Activated CD8-positive, alpha-beta T cell treated with anti-CD3 and anti-CD28 coated beads, Interleukin-2, amount 10 ng/mL, durations not matched to agents 7 days and 5 days (primary cell): ENCODE data around the gene ABCA5. TPM values are rescaled to one million over a fixed set of nuclear protein-coding genes. Genes with fewer than 3 reads are reported as not detected.

Experiments
- ATAC-seq: fragments of 150-1000 bp; cut with Tn5 transposase; one replicate; pipeline ENCODE4 v1.10.0; 2021; ENCODE audit warnings: moderate library complexity
- CTCF ChIA-PET: fragments of 350-600 bp; sonication (Branson Sonifier 250); formaldehyde crosslinking; loops from one replicate; lab custom pipeline; 2021; ENCODE audit warnings: antibody characterized with exemption; lab: Charles Lee
- POLR2A ChIA-PET: fragments of 350-600 bp; sonication (Branson Sonifier 250); formaldehyde crosslinking; loops from one replicate; lab custom pipeline; 2021; ENCODE audit warnings: antibody characterized with exemption; lab: Charles Lee
- DNase-seq: peaks from one replicate; pipeline ENCODE4 v3.0.0-alpha.2; 2020
- H3K27ac Mint-ChIP-seq: one replicate; pipeline ENCODE4 v1.8.0; 2021; ENCODE audit warnings: mild to moderate bottlenecking, mixed read lengths
- H3K27me3 Mint-ChIP-seq: one replicate; pipeline ENCODE4 v1.8.0; 2021; ENCODE audit warnings: low read depth, mixed read lengths
- H3K36me3 Mint-ChIP-seq: one replicate; pipeline ENCODE4 v1.8.0; 2021; ENCODE audit warnings: low read depth, mixed read lengths
- H3K4me1 Mint-ChIP-seq: one replicate; pipeline ENCODE4 v1.8.0; 2021; ENCODE audit warnings: low read depth, mixed read lengths
- H3K4me3 Mint-ChIP-seq: one replicate; pipeline ENCODE4 v1.8.0; 2021; ENCODE audit warnings: mild to moderate bottlenecking, mixed read lengths
- H3K9me3 Mint-ChIP-seq: one replicate; pipeline ENCODE4 v1.8.0; 2022; ENCODE audit warnings: mixed read lengths; ENCODE audit not compliant: insufficient read depth
- total RNA-seq, 2 experiments: library from RNA; stranded (reverse); gene quantifications; one replicate each; pipeline ENCODE4 v1.2.3, GENCODE V29; 2021

The ABCA5 gene
- total RNA-seq, 2 experiments from 2014 or later = 11.1 to 14.5 TPM

DNA sequence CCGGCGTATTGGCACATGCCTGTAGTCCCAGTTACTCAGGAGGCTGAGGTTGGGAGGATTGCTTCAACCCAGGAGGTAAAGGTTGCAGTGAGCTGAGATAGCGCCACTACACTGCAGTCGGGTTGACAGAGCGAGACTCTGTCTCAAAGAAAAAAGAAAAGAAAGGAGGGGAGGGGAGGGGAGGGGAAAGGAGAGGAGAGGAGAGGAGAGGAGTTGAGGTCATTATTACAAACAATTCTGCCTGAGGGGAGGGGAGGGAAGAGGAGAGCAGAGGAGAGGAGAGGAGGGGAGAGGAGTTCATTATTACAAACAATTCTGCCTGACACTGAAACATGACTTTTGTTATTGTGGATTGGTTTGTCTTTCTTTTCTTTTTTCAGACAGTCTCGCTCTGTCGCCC, 19.8 kb upstream of the ABCA5 start:
- Mint-ChIP-seq H3K27me3 (peaks cover 10% of the 10 kb centered on the region), H3K27ac (no peak overlapping the region), H3K4me1 (no peaks in the 10 kb centered on the region), H3K4me3 (no peak overlapping the region), H3K36me3 (no peaks in the 10 kb centered on the region), H3K9me3 (no peaks in the 10 kb centered on the region)
- ChIA-PET POLR2A (no interaction called here), CTCF (no interaction called here)
- DNase-seq (no peak), ATAC-seq (no peak)

DNA sequence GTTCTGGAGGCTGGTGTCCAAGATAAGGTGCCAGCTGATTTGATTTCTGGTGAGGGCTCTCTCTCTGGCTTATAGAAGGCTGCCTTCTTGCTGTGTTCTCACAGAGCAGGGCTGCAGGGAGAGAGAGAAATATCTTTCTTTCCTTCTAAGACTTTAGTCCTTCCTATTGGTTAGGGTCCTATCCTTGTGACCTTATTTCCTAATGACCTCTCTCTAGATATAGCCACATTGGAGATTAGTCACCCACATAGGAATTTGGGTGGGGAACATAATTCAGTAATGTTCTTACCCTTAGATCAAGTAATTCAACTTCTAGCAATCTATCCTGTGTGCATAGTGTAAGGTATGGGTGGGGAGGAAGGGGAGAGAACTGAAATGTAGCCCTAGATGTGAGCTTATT, 18.0 kb upstream of the ABCA5 start:
- CTCF ChIA-PET = no interaction called here
- H3K36me3 Mint-ChIP-seq = no peaks in the 10 kb centered on the region
- no peak overlapping the region for H3K4me3 Mint-ChIP-seq
- H3K27me3 Mint-ChIP-seq = peaks cover 8% of the 10 kb centered on the region
- POLR2A ChIA-PET = no interaction called here
- no peak for ATAC-seq
- H3K9me3 Mint-ChIP-seq = no peaks in the 10 kb centered on the region
- H3K4me1 Mint-ChIP-seq = no peaks in the 10 kb centered on the region
- no peak for DNase-seq
- H3K27ac Mint-ChIP-seq = no peak overlapping the region

DNA sequence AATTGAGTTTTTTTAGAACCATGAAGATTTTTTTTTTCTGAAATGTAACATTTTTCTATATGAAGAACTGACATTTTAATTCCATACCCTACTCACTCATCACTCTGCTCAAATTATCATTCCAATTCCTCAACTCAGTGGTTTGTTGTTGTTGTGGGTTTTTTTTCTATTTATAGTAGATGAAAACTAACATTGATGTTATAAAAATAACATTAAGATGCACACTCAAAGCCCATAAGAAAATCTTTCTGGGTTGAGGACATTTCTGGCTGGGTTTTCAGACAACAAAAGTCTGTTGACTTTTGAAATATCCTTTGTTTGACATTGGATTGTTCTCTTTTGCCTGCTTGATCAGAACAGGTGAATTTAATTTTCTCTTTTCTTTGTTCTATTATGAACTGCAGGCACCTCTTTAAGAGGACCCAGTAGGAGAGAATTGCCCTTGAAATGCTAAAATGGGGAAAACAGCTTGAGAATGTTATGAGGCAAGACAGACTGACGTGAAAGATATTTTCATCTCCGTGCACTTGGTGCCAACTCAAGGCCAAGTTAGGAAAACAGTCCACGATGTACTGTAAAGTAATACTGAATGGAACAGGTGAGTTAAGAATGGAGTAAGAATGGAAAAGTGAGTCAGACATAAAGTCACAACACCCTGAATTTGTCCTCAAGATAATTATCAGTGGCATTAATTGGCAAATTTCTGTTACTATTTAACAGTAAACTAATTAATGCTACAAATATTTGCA, 16.1 kb upstream of the ABCA5 start:
- Mint-ChIP-seq H3K9me3 (no peaks in the 10 kb centered on the region), H3K4me3 (no peak overlapping the region), H3K36me3 (no peaks in the 10 kb centered on the region), H3K27ac (no peak overlapping the region), H3K4me1 (no peaks in the 10 kb centered on the region), H3K27me3 (peaks cover 5% of the 10 kb centered on the region)
- CTCF ChIA-PET = interaction anchor here (0.9 kb wide), 1 partner anchor 9 kb away, joined by 3 read pairs; no protein-coding TSS in a partner anchor
- POLR2A ChIA-PET = no interaction called here
- ATAC-seq (no peak), DNase-seq (no peak)

DNA sequence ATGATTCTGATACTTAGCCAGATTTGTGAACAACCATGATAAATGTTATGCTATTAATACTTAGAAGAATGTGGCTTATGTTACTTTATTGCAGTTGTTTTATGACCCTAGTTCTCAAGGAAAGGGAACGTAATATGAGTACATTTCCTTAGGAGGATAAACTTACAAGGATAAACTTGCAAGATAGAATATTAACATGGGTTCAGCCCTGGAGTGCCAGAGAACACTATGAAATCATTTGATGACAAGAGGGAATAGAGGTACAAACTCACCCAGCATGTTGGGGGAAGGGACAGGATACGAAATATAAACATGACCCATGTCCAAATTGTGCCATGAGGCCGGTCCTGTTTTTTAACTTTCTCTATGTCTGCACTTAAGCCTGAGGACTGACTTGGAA, 13.0 kb upstream of the ABCA5 start:
- peaks cover 2% of the 10 kb centered on the region for H3K4me1 Mint-ChIP-seq
- POLR2A ChIA-PET = no interaction called here
- H3K9me3 Mint-ChIP-seq = no peaks in the 10 kb centered on the region
- H3K27ac Mint-ChIP-seq = no peak overlapping the region
- H3K36me3 Mint-ChIP-seq = no peaks in the 10 kb centered on the region
- CTCF ChIA-PET = interaction anchor here (1.1 kb wide), 1 partner anchor 55 kb away, joined by 5 read pairs; no protein-coding TSS in a partner anchor
- DNase-seq (no peak), ATAC-seq (no peak)
- peaks cover 5% of the 10 kb centered on the region for H3K27me3 Mint-ChIP-seq
- no peak overlapping the region for H3K4me3 Mint-ChIP-seq

DNA sequence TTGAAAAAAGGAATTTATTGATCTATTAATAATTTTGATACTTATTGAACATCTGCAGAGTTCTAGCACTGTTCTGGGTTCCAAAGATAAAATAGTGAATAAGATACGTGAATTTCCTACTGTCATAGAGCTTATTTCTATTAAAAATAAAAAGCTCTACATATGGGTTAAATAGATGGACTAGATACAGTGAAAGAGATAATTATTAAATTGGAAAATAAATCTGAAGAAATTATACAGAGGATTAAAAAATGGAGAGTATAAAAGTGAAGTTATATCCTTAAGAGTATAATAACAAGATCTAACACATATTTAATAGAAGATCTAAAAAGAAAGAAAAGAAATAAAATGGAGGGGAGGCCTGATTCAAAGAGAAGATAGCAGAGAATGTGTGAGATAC, 10.1 kb upstream of the ABCA5 start:
- H3K36me3 Mint-ChIP-seq = no peaks in the 10 kb centered on the region
- ChIA-PET CTCF (no interaction called here), POLR2A (no interaction called here)
- peaks cover 17% of the 10 kb centered on the region for H3K27me3 Mint-ChIP-seq
- ATAC-seq (no peak), DNase-seq (no peak)
- H3K4me3 Mint-ChIP-seq = no peak overlapping the region
- peaks cover 2% of the 10 kb centered on the region for H3K4me1 Mint-ChIP-seq
- no peaks in the 10 kb centered on the region for H3K9me3 Mint-ChIP-seq
- no peak overlapping the region for H3K27ac Mint-ChIP-seq

DNA sequence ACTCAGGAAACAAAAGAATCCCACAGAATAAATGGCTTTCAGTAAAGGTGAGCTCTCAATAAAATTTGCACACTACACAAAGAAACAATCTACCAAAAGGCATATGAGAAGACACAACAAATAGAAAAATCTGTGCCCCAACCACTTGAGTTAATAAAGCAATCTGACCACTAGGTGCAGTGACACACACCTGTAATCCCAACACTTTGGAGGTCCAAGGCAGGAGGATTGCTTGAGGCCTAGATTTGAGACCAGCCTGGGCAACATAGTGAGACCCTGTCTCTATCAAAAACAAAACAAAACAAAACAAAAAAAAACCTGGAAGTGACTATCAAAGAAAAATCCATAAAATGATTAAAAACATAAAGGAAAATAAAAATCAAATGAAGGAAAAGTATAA, 9.6 kb upstream of the ABCA5 start:
- Mint-ChIP-seq H3K4me3 (no peak overlapping the region), H3K4me1 (peaks cover 2% of the 10 kb centered on the region), H3K36me3 (no peaks in the 10 kb centered on the region), H3K27me3 (peaks cover 18% of the 10 kb centered on the region), H3K27ac (no peak overlapping the region), H3K9me3 (no peaks in the 10 kb centered on the region)
- DNase-seq (no peak), ATAC-seq (no peak)
- ChIA-PET POLR2A (no interaction called here), CTCF (interaction anchor here (3.0 kb wide), 1 partner anchor 59 kb away, joined by 21 read pairs; no protein-coding TSS in a partner anchor)

DNA sequence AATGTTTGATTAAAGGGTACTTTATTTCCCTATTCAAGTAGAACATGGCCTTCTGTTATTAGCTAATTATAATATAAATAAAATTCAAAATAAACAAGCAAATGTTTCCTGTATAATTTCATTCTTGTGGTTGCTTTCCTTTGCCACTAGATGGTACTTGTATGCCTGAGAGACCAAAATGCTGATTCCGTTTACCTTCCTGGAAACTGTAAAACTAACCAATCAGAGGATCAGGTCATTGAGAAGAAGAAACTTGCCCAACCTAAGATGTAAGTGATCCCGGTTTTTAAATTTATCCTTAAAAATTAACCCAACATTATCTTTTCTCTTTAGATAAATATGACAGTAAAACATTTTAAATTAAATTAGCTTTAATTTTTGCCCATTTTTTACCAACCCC, 8.1 kb upstream of the ABCA5 start:
- ATAC-seq (no peak), DNase-seq (no peak)
- no peak overlapping the region for H3K27ac Mint-ChIP-seq
- peaks cover 19% of the 10 kb centered on the region for H3K27me3 Mint-ChIP-seq
- no peaks in the 10 kb centered on the region for H3K36me3 Mint-ChIP-seq
- ChIA-PET POLR2A (no interaction called here), CTCF (interaction anchor here (1.1 to 3.0 kb wide), 5 partner anchors 55 to 198 kb away, joined by 3 to 21 read pairs (median 7); no protein-coding TSS in a partner anchor)
- no peak overlapping the region for H3K4me3 Mint-ChIP-seq
- no peaks in the 10 kb centered on the region for H3K9me3 Mint-ChIP-seq
- H3K4me1 Mint-ChIP-seq = peaks cover 2% of the 10 kb centered on the region

DNA sequence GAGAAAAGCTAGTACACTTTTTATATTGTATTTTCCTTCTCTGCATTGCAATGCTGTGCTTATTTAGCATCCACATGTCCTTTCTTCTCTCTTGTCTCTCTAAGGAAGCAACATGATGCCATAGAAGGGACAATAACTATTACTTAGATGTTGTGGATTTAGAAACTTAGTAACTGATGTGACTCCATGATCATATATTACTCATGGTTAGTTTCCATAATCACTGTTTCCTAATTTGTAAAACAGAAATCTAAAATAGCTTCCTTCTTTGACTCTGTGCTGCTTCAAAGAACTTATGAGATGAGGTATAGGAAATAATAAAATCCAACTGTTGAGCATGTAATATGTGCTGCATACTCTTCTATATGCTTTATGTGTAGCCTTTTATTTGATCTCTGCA, 6.6 kb upstream of the ABCA5 start:
- no peak for ATAC-seq
- Mint-ChIP-seq H3K27me3 (peaks cover 19% of the 10 kb centered on the region), H3K4me3 (no peak overlapping the region), H3K36me3 (no peaks in the 10 kb centered on the region), H3K9me3 (no peaks in the 10 kb centered on the region), H3K27ac (no peak overlapping the region), H3K4me1 (peaks cover 2% of the 10 kb centered on the region)
- POLR2A ChIA-PET = no interaction called here
- CTCF ChIA-PET = interaction anchor here (0.6 to 3.0 kb wide), 6 partner anchors 10 to 1609 kb away, joined by 3 to 21 read pairs (median 3); no protein-coding TSS in a partner anchor
- DNase-seq = no peak

DNA sequence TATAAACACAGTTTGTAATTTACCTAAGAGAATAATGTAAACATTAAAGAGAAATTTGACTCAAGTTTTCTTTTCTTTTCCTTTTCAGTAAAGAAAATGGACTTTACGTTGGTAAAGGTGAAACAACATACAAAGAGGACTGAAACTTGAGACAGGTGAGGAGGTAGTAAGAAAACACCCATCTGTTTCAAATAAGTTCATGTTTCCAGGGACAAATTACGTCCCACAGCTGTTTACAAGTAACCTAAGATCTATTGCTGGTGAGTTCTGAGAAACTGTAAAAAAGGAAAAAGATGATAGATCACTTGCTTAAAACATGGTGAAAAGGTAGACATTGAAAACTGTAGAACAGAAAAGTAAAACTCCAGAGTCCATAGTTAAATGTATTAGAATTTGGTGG, 4.8 kb upstream of the ABCA5 start:
- no peak for ATAC-seq
- no peak for DNase-seq
- Mint-ChIP-seq H3K27me3 (peaks cover 19% of the 10 kb centered on the region), H3K27ac (no peak overlapping the region), H3K4me1 (peaks cover 13% of the 10 kb centered on the region), H3K9me3 (no peaks in the 10 kb centered on the region), H3K4me3 (no peak overlapping the region), H3K36me3 (no peaks in the 10 kb centered on the region)
- POLR2A ChIA-PET = no interaction called here
- CTCF ChIA-PET = interaction anchor here (0.9 kb wide), 1 partner anchor 63 kb away, joined by 3 read pairs; no protein-coding TSS in a partner anchor

DNA sequence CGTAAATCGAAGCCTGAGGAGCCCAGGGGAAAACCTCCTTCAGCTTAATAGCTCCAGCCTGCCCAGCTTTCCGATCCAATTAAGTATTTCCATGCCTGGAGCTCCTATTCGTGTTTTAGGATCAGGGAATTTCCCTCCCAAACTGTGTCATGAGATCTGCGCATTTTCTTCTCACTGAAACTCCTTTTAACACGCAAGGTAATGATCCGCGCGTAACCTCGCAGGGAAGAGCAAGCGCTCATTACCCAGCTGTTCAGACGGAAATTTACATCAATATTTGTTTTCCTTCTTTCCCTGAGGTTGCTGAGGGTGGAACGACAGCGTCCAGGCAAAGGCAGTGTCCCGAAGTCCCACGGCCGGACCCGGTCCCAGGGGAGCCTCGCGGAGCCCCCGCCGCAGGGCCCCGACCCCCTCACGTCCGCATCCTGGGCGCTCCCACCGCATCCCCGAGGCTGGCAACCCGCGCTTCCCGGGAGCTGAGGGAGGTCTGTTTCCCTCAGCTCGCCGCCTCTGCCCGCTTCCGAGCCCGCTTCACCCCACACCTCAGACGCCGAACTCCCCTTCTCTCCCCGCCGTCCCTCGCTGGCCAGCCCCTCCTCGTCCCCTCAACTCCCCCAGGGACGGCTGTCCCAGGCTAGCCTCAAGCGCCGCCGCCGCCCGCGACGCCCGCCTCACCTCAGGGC, 415 bp downstream of the ABCA5 start:
- ATAC-seq (no peak), DNase-seq (no peak)
- Mint-ChIP-seq H3K4me3 (peak overlapping the region; percentile 96), H3K9me3 (no peaks in the 10 kb centered on the region), H3K27ac (peak overlapping the region; percentile 91), H3K36me3 (no peaks in the 10 kb centered on the region), H3K4me1 (peaks cover 22% of the 10 kb centered on the region), H3K27me3 (peaks cover 8% of the 10 kb centered on the region)
- ChIA-PET POLR2A (interaction anchor here (0.9 to 1.7 kb wide), 3 partner anchors 14 to 94 kb away, joined by 3 to 7 read pairs (median 4); partner anchors contain the start of gene MAP2K6), CTCF (interaction anchor here (0.7 to 1.6 kb wide), 5 partner anchors 9 to 88 kb away, joined by 3 to 5 read pairs (median 5); partner anchors contain the start of gene MAP2K6)

DNA sequence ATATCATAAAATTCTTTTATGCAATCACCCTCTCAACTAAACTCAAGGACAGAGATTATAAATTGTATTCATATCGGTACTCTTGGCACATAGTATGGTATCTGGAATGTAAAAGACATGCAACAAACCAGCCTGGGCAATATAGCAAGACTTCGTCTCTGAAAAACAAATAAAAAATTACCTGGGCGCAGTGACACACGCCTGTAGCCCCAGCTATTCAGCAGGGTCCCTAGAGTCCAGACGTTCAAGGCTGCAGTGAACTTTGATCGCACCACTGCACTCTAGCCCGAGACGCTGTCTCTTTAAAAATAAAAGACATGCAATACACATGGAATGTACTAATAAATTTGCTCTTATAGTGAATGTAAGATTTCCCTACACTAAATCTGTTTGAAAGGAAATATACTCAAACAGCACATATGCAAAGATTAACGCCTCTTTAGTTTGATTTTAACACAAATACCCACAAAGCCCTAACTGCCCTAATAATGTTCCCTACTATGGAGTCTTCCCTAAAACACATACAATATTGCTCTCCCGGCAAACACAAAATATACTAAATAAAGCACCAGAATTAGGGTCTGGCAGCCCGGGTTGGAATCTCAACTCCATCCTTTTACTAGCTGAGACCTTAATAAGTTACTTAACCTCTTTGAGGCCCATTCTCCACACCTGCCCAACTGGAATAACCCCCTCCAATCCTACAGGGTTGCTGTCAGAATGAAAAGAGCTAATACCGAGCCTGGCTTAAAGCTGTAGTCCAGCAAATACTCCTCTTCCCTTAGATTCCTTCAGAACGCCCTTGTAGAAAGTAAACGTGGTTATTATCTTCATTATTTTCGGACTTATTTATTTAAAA, 1.2 kb downstream of the ABCA5 start:
- Mint-ChIP-seq H3K4me1 (peaks cover 22% of the 10 kb centered on the region), H3K27me3 (peaks cover 7% of the 10 kb centered on the region), H3K4me3 (peak overlapping the region; percentile 96), H3K9me3 (no peaks in the 10 kb centered on the region), H3K36me3 (no peaks in the 10 kb centered on the region), H3K27ac (no peak overlapping the region)
- DNase-seq (no peak), ATAC-seq (no peak)
- ChIA-PET CTCF (interaction anchor here (0.7 to 1.2 kb wide), 4 partner anchors 10 to 79 kb away, joined by 3 to 5 read pairs (median 4); no protein-coding TSS in a partner anchor), POLR2A (interaction anchor here (1.7 kb wide), 1 partner anchor 89 kb away, joined by 7 read pairs; the partner anchor contains the start of gene MAP2K6)
